Measurements from ENCODE around the gene ACOXL. TPM values are rescaled to one million over a fixed set of nuclear protein-coding genes. Genes with fewer than 3 reads are reported as not detected.
A peak's percentile ranks its signal among the peaks of the same experiment; 100 is the strongest.

ACOXL gene
- total RNA-seq, 1 donor from 2014 or later = 0.23 TPM

GRCh38 chr2:111100087-111100764, 367.9 kb downstream of the ACOXL start:
- TF ChIP-seq CTCF (IDR thresholded peaks at IDR 0.05; ENCODE audit: insufficient read depth, low read depth, low read length) (no peak), EZH2 (IDR thresholded peaks at IDR 0.05; ENCODE audit: insufficient read depth, low read length) (no peak)
- H3K27me3 Mint-ChIP-seq (ENCODE audit: low read depth, unreplicated experiment) = no peaks in the 10 kb centered on the region
- no peak overlapping the region for H3K4me3 ChIP-seq (ENCODE audit: insufficient read depth, low read depth, low read length)
- H2AFZ ChIP-seq (ENCODE audit: low read depth, low read length) = no peak overlapping the region
- peaks cover 11% of the 10 kb centered on the region for H3K4me1 Mint-ChIP-seq (ENCODE audit: low read depth, unreplicated experiment)
- DNase-seq (ENCODE audit: low read depth) (no peak), FAIRE-seq (no peak)
- no peak overlapping the region for H3K4me2 ChIP-seq (ENCODE audit: low read length)
- peak overlapping the region; percentile 62 for H3K4me3 Mint-ChIP-seq (ENCODE audit: unreplicated experiment)
- no peaks in the 10 kb centered on the region for H3K4me1 ChIP-seq (ENCODE audit: insufficient read depth, low read length)
- peaks cover 2% of the 10 kb centered on the region for H3K9me3 Mint-ChIP-seq (ENCODE audit: unreplicated experiment)
- H3K36me3 Mint-ChIP-seq (ENCODE audit: low read depth, unreplicated experiment) = no peaks in the 10 kb centered on the region
- H3K36me3 ChIP-seq (ENCODE audit: insufficient read depth, low read length) = no peaks in the 10 kb centered on the region
- H3K27me3 ChIP-seq (ENCODE audit: insufficient read depth, low read length) = peaks cover 10% of the 10 kb centered on the region
- no peaks in the 10 kb centered on the region for H3K9me3 ChIP-seq (ENCODE audit: insufficient read depth, low read depth, low read length)
- H3K9ac ChIP-seq (ENCODE audit: low read length) = no peak overlapping the region
- no peaks in the 10 kb centered on the region for H3K79me2 ChIP-seq (ENCODE audit: insufficient read depth, low read length)
- peak overlapping the region; percentile 58 for H3K27ac Mint-ChIP-seq (ENCODE audit: unreplicated experiment)
- H3K27ac ChIP-seq (ENCODE audit: low read depth, low read length) = no peak overlapping the region
- H4K20me1 ChIP-seq (ENCODE audit: insufficient read depth, low read length) = no peaks in the 10 kb centered on the region

- FAIRE-seq (no peak), DNase-seq (ENCODE audit: low read depth) (no peak)
- H3K27me3 ChIP-seq (ENCODE audit: insufficient read depth, low read length) = peaks cover 10% of the 10 kb centered on the region
- H3K4me1 ChIP-seq (ENCODE audit: insufficient read depth, low read length) = no peaks in the 10 kb centered on the region
- no peaks in the 10 kb centered on the region for H3K36me3 ChIP-seq (ENCODE audit: insufficient read depth, low read length)
- Mint-ChIP-seq H3K36me3 (ENCODE audit: low read depth, unreplicated experiment) (no peaks in the 10 kb centered on the region), H3K4me3 (ENCODE audit: unreplicated experiment) (no peak overlapping the region), H3K27me3 (ENCODE audit: low read depth, unreplicated experiment) (no peaks in the 10 kb centered on the region), H3K27ac (ENCODE audit: unreplicated experiment) (peak overlapping the region; percentile 58), H3K4me1 (ENCODE audit: low read depth, unreplicated experiment) (peaks cover 11% of the 10 kb centered on the region), H3K9me3 (ENCODE audit: unreplicated experiment) (peaks cover 2% of the 10 kb centered on the region)
- H4K20me1 ChIP-seq (ENCODE audit: insufficient read depth, low read length) = no peaks in the 10 kb centered on the region
- H3K9me3 ChIP-seq (ENCODE audit: insufficient read depth, low read depth, low read length) = no peaks in the 10 kb centered on the region
- H3K4me2 ChIP-seq (ENCODE audit: low read length) = no peak overlapping the region
- TF ChIP-seq CTCF (IDR thresholded peaks at IDR 0.05; ENCODE audit: insufficient read depth, low read depth, low read length) (no peak), EZH2 (IDR thresholded peaks at IDR 0.05; ENCODE audit: insufficient read depth, low read length) (no peak)
- no peak overlapping the region for H3K27ac ChIP-seq (ENCODE audit: low read depth, low read length)
- no peak overlapping the region for H3K9ac ChIP-seq (ENCODE audit: low read length)
- H3K79me2 ChIP-seq (ENCODE audit: insufficient read depth, low read length) = no peaks in the 10 kb centered on the region
- H3K4me3 ChIP-seq (ENCODE audit: insufficient read depth, low read depth, low read length) = no peak overlapping the region
- no peak overlapping the region for H2AFZ ChIP-seq (ENCODE audit: low read depth, low read length)
Observed at GRCh38 chr2:111100765-111101162, 368.4 kb downstream of the ACOXL start.

GRCh38 chr2:111101592-111101991, 369.2 kb downstream of the ACOXL start:
- H3K4me3 Mint-ChIP-seq (ENCODE audit: unreplicated experiment) = no peak overlapping the region
- H3K4me1 Mint-ChIP-seq (ENCODE audit: low read depth, unreplicated experiment) = peaks cover 11% of the 10 kb centered on the region
- H3K79me2 ChIP-seq (ENCODE audit: insufficient read depth, low read length) = no peaks in the 10 kb centered on the region
- no peak for FAIRE-seq
- no peaks in the 10 kb centered on the region for H4K20me1 ChIP-seq (ENCODE audit: insufficient read depth, low read length)
- no peak for TF ChIP-seq EZH2 (IDR thresholded peaks at IDR 0.05; ENCODE audit: insufficient read depth, low read length)
- TF ChIP-seq CTCF (IDR thresholded peaks at IDR 0.05; ENCODE audit: insufficient read depth, low read depth, low read length) = no peak
- H3K9me3 ChIP-seq (ENCODE audit: insufficient read depth, low read depth, low read length) = no peaks in the 10 kb centered on the region
- no peaks in the 10 kb centered on the region for H3K36me3 ChIP-seq (ENCODE audit: insufficient read depth, low read length)
- H3K27ac Mint-ChIP-seq (ENCODE audit: unreplicated experiment) = no peak overlapping the region
- no peak overlapping the region for H3K9ac ChIP-seq (ENCODE audit: low read length)
- H3K4me2 ChIP-seq (ENCODE audit: low read length) = no peak overlapping the region
- H3K27ac ChIP-seq (ENCODE audit: low read depth, low read length) = no peak overlapping the region
- peaks cover 10% of the 10 kb centered on the region for H3K27me3 ChIP-seq (ENCODE audit: insufficient read depth, low read length)
- H3K27me3 Mint-ChIP-seq (ENCODE audit: low read depth, unreplicated experiment) = no peaks in the 10 kb centered on the region
- H3K9me3 Mint-ChIP-seq (ENCODE audit: unreplicated experiment) = peaks cover 2% of the 10 kb centered on the region
- no peaks in the 10 kb centered on the region for H3K36me3 Mint-ChIP-seq (ENCODE audit: low read depth, unreplicated experiment)
- DNase-seq (ENCODE audit: low read depth) = no peak
- no peaks in the 10 kb centered on the region for H3K4me1 ChIP-seq (ENCODE audit: insufficient read depth, low read length)
- H3K4me3 ChIP-seq (ENCODE audit: insufficient read depth, low read depth, low read length) = no peak overlapping the region
- no peak overlapping the region for H2AFZ ChIP-seq (ENCODE audit: low read depth, low read length)

Measured in astrocyte (in vitro differentiated cells and primary cell).